Cardiac muscle cell (in vitro differentiated cells and primary cell): ENCODE measurements around the gene SPZ1. TPM values are rescaled to one million over a fixed set of nuclear protein-coding genes. Genes with fewer than 3 reads are reported as not detected.

Experiments used
- DNase-seq, 2 donors: peaks; one replicate each; pipeline versions ENCODE4 v3.0.0 to v3.0.0-alpha.2; 2010 to 2017; ENCODE audit warnings: low read depth in 1 of 2, low spot score in 1 of 2
- H3K27ac ChIP-seq: fragments of 200-600 bp; sonication (generic); 2 replicates; pipeline ENCODE4 v1.5.1; 2016
- H3K27me3 ChIP-seq: fragments of 200-600 bp; sonication (generic); 2 replicates; pipeline ENCODE4 v1.6.0; 2016; ENCODE audit warnings: control low read depth
- H3K36me3 ChIP-seq: fragments of 200-600 bp; sonication (generic); 2 replicates; pipeline ENCODE4 v1.5.1; 2016; ENCODE audit warnings: control low read depth
- H3K4me1 ChIP-seq: fragments of 200-600 bp; sonication (generic); 2 replicates; pipeline ENCODE4 v1.8.1; 2017; ENCODE audit warnings: low read depth, mild to moderate bottlenecking, mixed run types
- H3K4me3 ChIP-seq: fragments of 200-600 bp; sonication (generic); 2 replicates; pipeline ENCODE4 v1.5.1; 2016; ENCODE audit warnings: mild to moderate bottlenecking
- H3K9me3 ChIP-seq: fragments of 200-600 bp; sonication (generic); 2 replicates; pipeline ENCODE4 v1.5.1; 2017; ENCODE audit warnings: low read depth, mild to moderate bottlenecking, control low read depth
- CTCF ChIP-seq: IDR thresholded peaks from 2 replicates; pipeline ENCODE4 v1.5.1; 2012; ENCODE audit warnings: low read depth, mild to moderate bottlenecking, low read length
- polyA plus RNA-seq: library from polyadenylated mRNA; unstranded; fragments of >200 nt; fragmentation: Nextera tagmentation; extraction: Ambion mirVana; gene quantifications from 2 replicates; pipeline ENCODE4 v1.2.1, GENCODE V29; 2016
- total RNA-seq: library from RNA; depleted of rRNA; stranded (reverse); fragments of >200 nt; gene quantifications from 2 replicates; pipeline ENCODE4 v1.2.3, GENCODE V29; 2016

SPZ1 gene
- total and polyA plus RNA-seq, 2 experiments from 2014 or later: not detected

DNA sequence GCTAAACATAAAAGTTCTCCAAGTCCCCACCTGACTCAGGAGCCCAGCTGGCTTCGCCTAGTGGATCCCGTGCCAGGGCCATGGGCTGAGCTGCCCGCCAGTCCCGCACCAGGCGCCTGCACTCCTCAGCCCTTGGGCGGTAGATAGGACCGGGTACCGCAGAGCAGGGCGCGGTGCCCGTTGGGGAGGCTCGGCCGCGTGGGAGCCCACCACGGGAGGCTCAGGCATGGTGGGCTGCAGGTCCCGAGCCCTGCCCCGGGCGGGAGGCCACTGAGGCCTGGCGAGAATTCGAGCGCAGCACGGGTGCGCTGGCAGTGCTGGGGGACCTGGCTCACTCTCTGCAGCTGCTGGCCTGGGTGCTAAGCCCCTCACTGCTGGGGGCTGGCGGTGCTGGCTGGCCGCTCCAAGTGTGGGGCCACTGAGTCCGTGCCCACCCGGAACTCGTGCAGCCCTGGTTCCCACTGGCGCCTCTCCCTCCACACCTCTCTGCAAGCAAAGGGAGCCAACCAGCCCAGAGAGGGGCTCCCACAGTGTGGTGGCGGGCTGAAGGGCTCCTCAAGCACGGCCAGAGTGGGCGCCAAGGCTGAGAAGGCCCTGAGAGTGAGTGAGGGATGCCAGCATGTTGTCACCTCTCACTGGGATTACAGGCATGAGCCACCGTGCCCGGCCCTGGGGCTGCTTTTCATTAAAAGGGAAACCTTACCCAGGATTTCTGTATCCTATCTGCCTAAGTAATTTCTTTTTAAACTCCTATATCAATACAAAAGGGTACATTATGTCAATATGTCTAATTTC lies 9.7 kb upstream of the SPZ1 start:
- Histone ChIP-seq H3K4me3 (no peak overlapping the region), H3K36me3 (no peaks in the 10 kb centered on the region), H3K27me3 (no peaks in the 10 kb centered on the region), H3K27ac (no peak overlapping the region), H3K4me1 (no peaks in the 10 kb centered on the region), H3K9me3 (no peaks in the 10 kb centered on the region)
- no peak for DNase-seq
- TF ChIP-seq CTCF: no peak

GRCh38 chr5:80315244-80315643 lies 4.6 kb upstream of the SPZ1 start:
- TF ChIP-seq CTCF: no peak
- Histone ChIP-seq H3K27ac (no peak overlapping the region), H3K4me1 (no peaks in the 10 kb centered on the region), H3K4me3 (no peak overlapping the region), H3K36me3 (no peaks in the 10 kb centered on the region), H3K27me3 (no peaks in the 10 kb centered on the region), H3K9me3 (no peaks in the 10 kb centered on the region)
- DNase-seq: no peak

DNA sequence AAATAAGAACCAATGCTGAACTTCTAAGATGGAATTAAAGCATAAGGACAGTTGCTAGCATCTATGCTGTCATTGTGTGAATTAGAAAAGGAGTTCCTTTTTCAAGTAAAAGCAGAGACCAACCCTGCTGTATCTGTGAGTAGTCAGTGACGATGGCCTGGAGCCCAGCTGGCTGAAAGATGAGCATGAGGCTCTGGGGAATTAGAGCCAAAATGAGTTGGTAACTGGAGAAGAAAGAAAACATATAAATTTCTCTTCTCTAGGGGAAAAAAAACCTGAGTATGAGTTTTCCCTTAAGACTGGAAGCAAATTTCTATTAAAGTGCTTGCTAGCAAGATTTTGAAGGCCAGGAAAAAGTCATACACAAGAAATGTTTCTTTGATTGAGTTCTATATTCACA lies 1.6 kb upstream of the SPZ1 start:
- Histone ChIP-seq H3K27me3 (no peaks in the 10 kb centered on the region), H3K9me3 (no peaks in the 10 kb centered on the region), H3K4me1 (no peaks in the 10 kb centered on the region), H3K4me3 (no peak overlapping the region), H3K36me3 (no peaks in the 10 kb centered on the region), H3K27ac (no peak overlapping the region)
- peak in 1 of 2 donors; percentile 5 for DNase-seq
- TF ChIP-seq CTCF: no peak

- Histone ChIP-seq H3K4me3 (no peak overlapping the region), H3K36me3 (no peaks in the 10 kb centered on the region), H3K27me3 (no peaks in the 10 kb centered on the region), H3K4me1 (no peaks in the 10 kb centered on the region), H3K9me3 (no peaks in the 10 kb centered on the region), H3K27ac (no peak overlapping the region)
- no peak for DNase-seq
- no peak for TF ChIP-seq CTCF
These were observed 5.1 kb downstream of the SPZ1 start for GRCh38 chr5:80324912-80325311.

GRCh38 chr5:80326468-80326867 lies 6.7 kb downstream of the SPZ1 start:
- H3K4me3 ChIP-seq: no peak overlapping the region
- H3K27me3 ChIP-seq: no peaks in the 10 kb centered on the region
- H3K4me1 ChIP-seq: no peaks in the 10 kb centered on the region
- no peak for TF ChIP-seq CTCF
- no peak overlapping the region for H3K27ac ChIP-seq
- no peak for DNase-seq
- no peaks in the 10 kb centered on the region for H3K36me3 ChIP-seq
- no peaks in the 10 kb centered on the region for H3K9me3 ChIP-seq
